Ascending aorta (tissue), 2 donors: ENCODE measurements around the gene C4A. TPM values are rescaled to one million over a fixed set of nuclear protein-coding genes. Genes with fewer than 3 reads are reported as not detected.
"Not testable (repeated sequence)": the region's sequence is repeated elsewhere in the genome, so short reads cannot be mapped to it uniquely, and the experiment has no call there.

Experiments used
- DNase-seq, 2 donors: peaks; one replicate each; pipeline ENCODE4 v3.0.0-alpha.2; 2019; ENCODE audit warnings: low spot score in 2 of 2
- H3K27ac ChIP-seq, 2 donors: fragments of 200-600 bp; sonication (generic); one replicate each; pipeline ENCODE4 v1.5.1; 2016 to 2017; ENCODE audit warnings: mild to moderate bottlenecking in 1 of 2
- H3K27me3 ChIP-seq: fragments of 200-600 bp; sonication (generic); one replicate; pipeline ENCODE4 v1.5.1; 2017
- H3K36me3 ChIP-seq, 2 donors: fragments of 200-600 bp; sonication (generic); one replicate each; pipeline ENCODE4 v1.5.1; 2016
- H3K4me1 ChIP-seq, 2 donors: fragments of 200-600 bp; sonication (generic); one replicate each; pipeline ENCODE4 v1.5.1; 2016 to 2017; ENCODE audit warnings: mild to moderate bottlenecking in 1 of 2
- H3K4me3 ChIP-seq, 2 donors: fragments of 200-600 bp; sonication (generic); one replicate each; pipeline ENCODE4 v1.5.1; 2016 to 2017; ENCODE audit warnings: mild to moderate bottlenecking in 1 of 2
- H3K9me3 ChIP-seq, 2 donors: fragments of 200-600 bp; sonication (generic); one replicate each; pipeline ENCODE4 v1.5.1; 2016
- CTCF ChIP-seq, 3 experiments: fragments of 200-600 bp in 2 of 3; fragments of 450-650 bp in 1 of 3; sonication (generic) in 2 of 3; IDR thresholded peaks; one replicate each; pipeline ENCODE4 v1.5.1; 2016 to 2019; ENCODE audit warnings: antibody characterized with exemption in 3 of 3, mild to moderate bottlenecking in 1 of 3, moderate library complexity in 1 of 3
- intact Hi-C: fragments of 100-400 bp; cut with DNase I; formaldehyde crosslinking; loops from one replicate; pipeline ENCODE4 v1.15.1; 2023
- total RNA-seq: library from RNA; depleted of rRNA; stranded (reverse); fragments of >200 nt; gene quantifications from one replicate; pipeline ENCODE4 v1.1.0, GENCODE V29; 2016

The C4A gene
- total RNA-seq, 1 donor from 2014 or later, result 147 TPM

GRCh38 chr6:31978831-31979230, 3.0 kb upstream of the C4A start:
- Histone ChIP-seq H3K27ac (no peak overlapping the region), H3K36me3 (peaks cover 15 to 16% of the 10 kb centered on the region in 2 donors), H3K27me3 (no peaks in the 10 kb centered on the region), H3K4me3 (no peak overlapping the region), H3K9me3 (no peaks in the 10 kb centered on the region), H3K4me1 (no peaks in the 10 kb centered on the region)
- intact Hi-C loops, result loop anchor here (10.0 kb wide), 1 partner anchor 196 kb away; the partner anchor contains the start of genes AGPAT1 and RNF5
- DNase-seq, result no peak
- TF ChIP-seq CTCF (IDR thresholded peaks at IDR 0.05), result no peak

- H3K27me3 ChIP-seq, result no peaks in the 10 kb centered on the region
- intact Hi-C loops, result loop anchor here (10.0 kb wide), 1 partner anchor 195 kb away; the partner anchor contains the start of genes AGPAT1 and RNF5
- TF ChIP-seq CTCF (IDR thresholded peaks at IDR 0.05), result no peak
- H3K4me3 ChIP-seq, result no peak overlapping the region
- no peak for DNase-seq
- no peaks in the 10 kb centered on the region for H3K9me3 ChIP-seq
- H3K27ac ChIP-seq, result no peak overlapping the region
- H3K36me3 ChIP-seq, result peaks cover 15 to 16% of the 10 kb centered on the region in 2 donors
- H3K4me1 ChIP-seq, result no peaks in the 10 kb centered on the region
These were observed 2.5 kb upstream of the C4A start for GRCh38 chr6:31979238-31979898.

GRCh38 chr6:31980195-31980876, 1.5 kb upstream of the C4A start:
- H3K9me3 ChIP-seq, H3K27ac ChIP-seq, H3K4me1 ChIP-seq, DNase-seq, intact Hi-C loops, H3K27me3 ChIP-seq, H3K4me3 ChIP-seq: not testable (repeated sequence)
- H3K36me3 ChIP-seq, result peaks cover 15 to 16% of the 10 kb centered on the region in 2 donors

GRCh38 chr6:31980998-31981397, 859 bp upstream of the C4A start:
- H3K27ac ChIP-seq, DNase-seq, H3K4me3 ChIP-seq, H3K4me1 ChIP-seq, intact Hi-C loops, H3K27me3 ChIP-seq, H3K9me3 ChIP-seq: not testable (repeated sequence)
- peaks cover 15 to 16% of the 10 kb centered on the region in 2 donors for H3K36me3 ChIP-seq

- DNase-seq, H3K9me3 ChIP-seq, H3K4me3 ChIP-seq, intact Hi-C loops, H3K36me3 ChIP-seq, H3K27ac ChIP-seq, H3K27me3 ChIP-seq, H3K4me1 ChIP-seq: not testable (repeated sequence)
These were observed 7.5 kb downstream of the C4A start for GRCh38 chr6:31989363-31989762.

- H3K27me3 ChIP-seq, H3K9me3 ChIP-seq, H3K27ac ChIP-seq, H3K36me3 ChIP-seq, H3K4me1 ChIP-seq, intact Hi-C loops, H3K4me3 ChIP-seq: not testable (repeated sequence)
- DNase-seq, result peak in 1 of 2 donors; percentile 48
These were observed 12.6 kb downstream of the C4A start for GRCh38 chr6:31994421-31994820.

- intact Hi-C loops, H3K27ac ChIP-seq, H3K4me3 ChIP-seq, H3K36me3 ChIP-seq, H3K27me3 ChIP-seq, H3K9me3 ChIP-seq, H3K4me1 ChIP-seq: not testable (repeated sequence)
- peak in 1 of 2 donors; percentile 16 for DNase-seq
These were observed 14.5 kb downstream of the C4A start for GRCh38 chr6:31996385-31996784.

GRCh38 chr6:32002546-32003268, 20.9 kb downstream of the C4A start:
- intact Hi-C loops, H3K4me1 ChIP-seq, H3K36me3 ChIP-seq: not testable (repeated sequence)

GRCh38 chr6:32003301-32003700, 21.4 kb downstream of the C4A start:
- intact Hi-C loops, H3K4me3 ChIP-seq, H3K9me3 ChIP-seq, H3K36me3 ChIP-seq, H3K27ac ChIP-seq, DNase-seq, H3K27me3 ChIP-seq, H3K4me1 ChIP-seq: not testable (repeated sequence)

More at GRCh38 chr6:32002546-32003268, 20.9 kb downstream of the C4A start:
- H3K4me3 ChIP-seq, H3K9me3 ChIP-seq, H3K27ac ChIP-seq, DNase-seq, H3K27me3 ChIP-seq: not testable (repeated sequence)

GRCh38 chr6:32004393-32004792, 22.5 kb downstream of the C4A start:
- H3K27me3 ChIP-seq, H3K9me3 ChIP-seq, H3K4me1 ChIP-seq, H3K36me3 ChIP-seq, H3K4me3 ChIP-seq, H3K27ac ChIP-seq, intact Hi-C loops: not testable (repeated sequence)
- peak in 1 of 2 donors; percentile 7 for DNase-seq

- H3K36me3 ChIP-seq, H3K4me3 ChIP-seq, H3K27ac ChIP-seq, intact Hi-C loops, H3K9me3 ChIP-seq, H3K4me1 ChIP-seq, H3K27me3 ChIP-seq, DNase-seq: not testable (repeated sequence)
These were observed 23.1 kb downstream of the C4A start for GRCh38 chr6:32004864-32005537.
